Measurements from ENCODE around the gene FKBP11. TPM values are rescaled to one million over a fixed set of nuclear protein-coding genes. Genes with fewer than 3 reads are reported as not detected.
"Not testable (repeated sequence)": the region's sequence is repeated elsewhere in the genome, so short reads cannot be mapped to it uniquely, and the experiment has no call there.

FKBP11 gene
- total and polyA plus RNA-seq, 4 donors = 12.4 to 22.5 (median 13.3) TPM

- peak overlapping the region; percentile 70 for H3K4me3 ChIP-seq (ENCODE audit: low read depth, low read length)
These were observed 532 bp downstream of the FKBP11 start for GRCh38 chr12:48924617-48925303.

GRCh38 chr12:48923117-48923516, 2.2 kb downstream of the FKBP11 start:
- H3K27me3 ChIP-seq (ENCODE audit: control insufficient read depth, insufficient read depth, low read length) = no peaks in the 10 kb centered on the region
- 90% methylated on average over 1 of the region's 3 CpGs for WGBS (ENCODE audit: insufficient coverage)
- H3K4me3 ChIP-seq (ENCODE audit: low read depth, low read length) = no peak overlapping the region
- no peak overlapping the region for H3K27ac ChIP-seq (ENCODE audit: low read depth, low read length)
- DNase-seq (ENCODE audit: low read depth in 4 of 6, low spot score in 6 of 6) = no peak
- peaks cover 12% of the 10 kb centered on the region for H3K4me1 ChIP-seq (ENCODE audit: control insufficient read depth, insufficient read depth, low read length)
- H3K9me3 ChIP-seq (ENCODE audit: control insufficient read depth, insufficient read depth, low read length) = no peaks in the 10 kb centered on the region
- peaks cover 18% of the 10 kb centered on the region for H3K36me3 ChIP-seq (ENCODE audit: control insufficient read depth, insufficient read depth, low read length)

More at GRCh38 chr12:48924617-48925303, 532 bp downstream of the FKBP11 start:
- H3K4me1 ChIP-seq (ENCODE audit: control insufficient read depth, insufficient read depth, low read length) = peaks cover 12% of the 10 kb centered on the region
- 2% methylated on average over 36 of the region's 43 CpGs for WGBS (ENCODE audit: insufficient coverage)
- peaks cover 25% of the 10 kb centered on the region for H3K36me3 ChIP-seq (ENCODE audit: control insufficient read depth, insufficient read depth, low read length)
- peak in 5 of 6 donors; percentile 22 to 82 (median 42) for DNase-seq (ENCODE audit: low read depth in 4 of 6, low spot score in 6 of 6)
- H3K27me3 ChIP-seq (ENCODE audit: control insufficient read depth, insufficient read depth, low read length) = no peaks in the 10 kb centered on the region
- H3K27ac ChIP-seq (ENCODE audit: low read depth, low read length) = peak overlapping the region; percentile 64
- no peaks in the 10 kb centered on the region for H3K9me3 ChIP-seq (ENCODE audit: control insufficient read depth, insufficient read depth, low read length)

GRCh38 chr12:48917857-48918537, 7.3 kb downstream of the FKBP11 start:
- peaks cover 16% of the 10 kb centered on the region for H3K36me3 ChIP-seq (ENCODE audit: control insufficient read depth, insufficient read depth, low read length)

GRCh38 chr12:48910196-48910595, 15.1 kb downstream of the FKBP11 start:
- no peak for DNase-seq (ENCODE audit: low read depth in 4 of 6, low spot score in 6 of 6)

More at GRCh38 chr12:48917857-48918537, 7.3 kb downstream of the FKBP11 start:
- H3K9me3 ChIP-seq (ENCODE audit: control insufficient read depth, insufficient read depth, low read length) = no peaks in the 10 kb centered on the region
- H3K4me3 ChIP-seq (ENCODE audit: low read depth, low read length) = no peak overlapping the region
- H3K4me1 ChIP-seq (ENCODE audit: control insufficient read depth, insufficient read depth, low read length) = no peaks in the 10 kb centered on the region
- no peak overlapping the region for H3K27ac ChIP-seq (ENCODE audit: low read depth, low read length)
- WGBS (ENCODE audit: insufficient coverage) = no CpG with 5 or more reads among the region's 3 CpGs
- H3K27me3 ChIP-seq (ENCODE audit: control insufficient read depth, insufficient read depth, low read length) = no peaks in the 10 kb centered on the region
- no peak for DNase-seq (ENCODE audit: low read depth in 4 of 6, low spot score in 6 of 6)

GRCh38 chr12:48909698-48910097, 15.6 kb downstream of the FKBP11 start:
- 100% methylated on average over 6 of the region's 11 CpGs for WGBS (ENCODE audit: insufficient coverage)
- not testable (repeated sequence) for H3K4me1 ChIP-seq (ENCODE audit: control insufficient read depth, insufficient read depth, low read length); H3K4me3 ChIP-seq (ENCODE audit: low read depth, low read length); H3K27me3 ChIP-seq (ENCODE audit: control insufficient read depth, insufficient read depth, low read length); H3K9me3 ChIP-seq (ENCODE audit: control insufficient read depth, insufficient read depth, low read length); H3K36me3 ChIP-seq (ENCODE audit: control insufficient read depth, insufficient read depth, low read length); H3K27ac ChIP-seq (ENCODE audit: low read depth, low read length); DNase-seq (ENCODE audit: low read depth in 4 of 6, low spot score in 6 of 6)

More at GRCh38 chr12:48910196-48910595, 15.1 kb downstream of the FKBP11 start:
- Histone ChIP-seq H3K4me1 (ENCODE audit: control insufficient read depth, insufficient read depth, low read length) (no peaks in the 10 kb centered on the region), H3K4me3 (ENCODE audit: low read depth, low read length) (no peak overlapping the region), H3K27ac (ENCODE audit: low read depth, low read length) (no peak overlapping the region), H3K36me3 (ENCODE audit: control insufficient read depth, insufficient read depth, low read length) (peaks cover 5% of the 10 kb centered on the region), H3K9me3 (ENCODE audit: control insufficient read depth, insufficient read depth, low read length) (no peaks in the 10 kb centered on the region), H3K27me3 (ENCODE audit: control insufficient read depth, insufficient read depth, low read length) (no peaks in the 10 kb centered on the region)

GRCh38 chr12:48907245-48907644, 18.0 kb downstream of the FKBP11 start:
- H3K9me3 ChIP-seq (ENCODE audit: control insufficient read depth, insufficient read depth, low read length) = no peaks in the 10 kb centered on the region
- WGBS (ENCODE audit: insufficient coverage) = no CpG with 5 or more reads among the region's 3 CpGs

GRCh38 chr12:48903982-48904411, 21.3 kb downstream of the FKBP11 start:
- Histone ChIP-seq H3K36me3 (ENCODE audit: control insufficient read depth, insufficient read depth, low read length) (no peaks in the 10 kb centered on the region), H3K4me3 (ENCODE audit: low read depth, low read length) (peak overlapping the region; percentile 62), H3K27ac (ENCODE audit: low read depth, low read length) (no peak overlapping the region), H3K4me1 (ENCODE audit: control insufficient read depth, insufficient read depth, low read length) (peaks cover 8% of the 10 kb centered on the region), H3K9me3 (ENCODE audit: control insufficient read depth, insufficient read depth, low read length) (no peaks in the 10 kb centered on the region), H3K27me3 (ENCODE audit: control insufficient read depth, insufficient read depth, low read length) (no peaks in the 10 kb centered on the region)
- 0% methylated on average over 18 of the region's 19 CpGs for WGBS (ENCODE audit: insufficient coverage)
- DNase-seq (ENCODE audit: low read depth in 4 of 6, low spot score in 6 of 6) = peak in 5 of 6 donors; percentile 80 to 98 (median 86)

More at GRCh38 chr12:48907245-48907644, 18.0 kb downstream of the FKBP11 start:
- no peaks in the 10 kb centered on the region for H3K27me3 ChIP-seq (ENCODE audit: control insufficient read depth, insufficient read depth, low read length)
- peaks cover 3% of the 10 kb centered on the region for H3K36me3 ChIP-seq (ENCODE audit: control insufficient read depth, insufficient read depth, low read length)
- H3K27ac ChIP-seq (ENCODE audit: low read depth, low read length) = no peak overlapping the region
- DNase-seq (ENCODE audit: low read depth in 4 of 6, low spot score in 6 of 6) = no peak
- H3K4me3 ChIP-seq (ENCODE audit: low read depth, low read length) = no peak overlapping the region
- peaks cover 8% of the 10 kb centered on the region for H3K4me1 ChIP-seq (ENCODE audit: control insufficient read depth, insufficient read depth, low read length)

- H3K4me3 ChIP-seq (ENCODE audit: low read depth, low read length) = peak overlapping the region; percentile 62
- H3K36me3 ChIP-seq (ENCODE audit: control insufficient read depth, insufficient read depth, low read length) = no peaks in the 10 kb centered on the region
- DNase-seq (ENCODE audit: low read depth in 4 of 6, low spot score in 6 of 6) = no peak
- no peaks in the 10 kb centered on the region for H3K27me3 ChIP-seq (ENCODE audit: control insufficient read depth, insufficient read depth, low read length)
- H3K4me1 ChIP-seq (ENCODE audit: control insufficient read depth, insufficient read depth, low read length) = peaks cover 8% of the 10 kb centered on the region
- WGBS (ENCODE audit: insufficient coverage) = 80% methylated on average over 13 of the region's 20 CpGs
- no peak overlapping the region for H3K27ac ChIP-seq (ENCODE audit: low read depth, low read length)
- H3K9me3 ChIP-seq (ENCODE audit: control insufficient read depth, insufficient read depth, low read length) = no peaks in the 10 kb centered on the region
These were observed 21.8 kb downstream of the FKBP11 start for GRCh38 chr12:48903363-48903981.

GRCh38 chr12:48901278-48901677, 24.0 kb downstream of the FKBP11 start:
- DNase-seq (ENCODE audit: low read depth in 4 of 6, low spot score in 6 of 6) = no peak
- Histone ChIP-seq H3K36me3 (ENCODE audit: control insufficient read depth, insufficient read depth, low read length) (no peaks in the 10 kb centered on the region), H3K27me3 (ENCODE audit: control insufficient read depth, insufficient read depth, low read length) (no peaks in the 10 kb centered on the region), H3K27ac (ENCODE audit: low read depth, low read length) (no peak overlapping the region), H3K9me3 (ENCODE audit: control insufficient read depth, insufficient read depth, low read length) (no peaks in the 10 kb centered on the region), H3K4me1 (ENCODE audit: control insufficient read depth, insufficient read depth, low read length) (peaks cover 8% of the 10 kb centered on the region), H3K4me3 (ENCODE audit: low read depth, low read length) (no peak overlapping the region)
- no CpG with 5 or more reads among the region's 2 CpGs for WGBS (ENCODE audit: insufficient coverage)
